Left ventricle myocardium inferior (tissue), 1 donor: Measurements from ENCODE around the gene BPIFA3. TPM values are rescaled to one million over a fixed set of nuclear protein-coding genes. Genes with fewer than 3 reads are reported as not detected.
A peak's percentile ranks its signal among the peaks of the same experiment; 100 is the strongest.

Experiments used
- DNase-seq: peaks from one replicate; pipeline ENCODE4 v3.0.0-alpha.2; 2020
- H3K27ac ChIP-seq: fragments of 200-600 bp; replicated peaks from 2 replicates; pipeline ENCODE4 v1.8.0; 2021
- H3K27me3 ChIP-seq: fragments of 200-600 bp; 2 replicates; pipeline ENCODE4 v1.8.0; 2021; ENCODE audit warnings: low read depth
- H3K36me3 ChIP-seq: fragments of 200-600 bp; 2 replicates; pipeline ENCODE4 v1.8.0; 2021
- H3K4me1 ChIP-seq: fragments of 200-600 bp; 2 replicates; pipeline ENCODE4 v1.8.0; 2021
- H3K4me3 ChIP-seq: fragments of 200-600 bp; 2 replicates; pipeline ENCODE4 v1.8.0; 2021; ENCODE audit warnings: mild to moderate bottlenecking, moderate library complexity
- H3K9me3 ChIP-seq: fragments of 200-600 bp; replicated peaks from 2 replicates; pipeline ENCODE4 v1.8.0; 2021
- intact Hi-C: fragments of 100-400 bp; cut with micrococcal nuclease; formaldehyde crosslinking; loops from one replicate; pipeline ENCODE4 v1.11.0; 2022
- long read RNA-seq: library from polyadenylated mRNA; unstranded; transcript quantifications from one replicate; pipeline ENCODE4 v2.0.0, GENCODE V29; 2021
- total RNA-seq: library from RNA; stranded (reverse); fragmentation: NEBNext Ultra II Directional; extraction: Animal tissue kit (Norgen Biotek cat#: 25700); gene quantifications from one replicate; pipeline ENCODE4 v1.2.1, GENCODE V29; 2021
- TF ChIP-seq, protein P1 (sequence below): fragments of 200-600 bp; IDR thresholded peaks from 2 replicates; pipeline ENCODE4 v1.8.0; 2021; ENCODE audit warnings: antibody characterized with exemption, mild to moderate bottlenecking, borderline replicate concordance
- donor health status: DM: no; HTN: yes; CAD: no; lungs with severe emphysema.

Gene BPIFA3
- total RNA-seq: not detected
- long read RNA-seq: 0 reads

DNA sequence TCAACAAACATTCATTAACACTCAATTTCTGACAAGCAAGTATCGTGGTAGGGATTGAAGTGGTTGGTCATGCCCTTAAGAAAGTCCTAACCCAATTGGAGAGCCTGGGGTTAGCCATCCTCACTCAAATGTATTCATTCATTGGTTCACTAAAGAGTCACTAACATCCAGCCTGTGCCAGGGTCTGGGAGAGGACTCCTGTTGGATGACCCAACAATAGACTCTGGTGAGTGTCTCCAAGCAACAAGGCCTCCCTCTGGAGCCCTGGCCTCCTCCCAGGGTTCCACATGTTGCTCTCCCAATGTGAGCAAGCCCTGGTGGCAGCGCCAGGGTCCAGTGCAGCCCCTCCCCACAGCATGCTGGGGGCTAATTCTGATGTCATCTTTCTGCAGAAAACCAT is at the start of gene BPIFA3:
Gene BPIFA3, plus strand, starts transcription at position 301 of the 400 bp plus-strand sequence. CDS start 185 bp downstream, outside the sequence.
- Histone ChIP-seq H3K27ac (no peak within 1 kb of the TSS), H3K9me3 (no peaks in the 10 kb centered on the region), H3K36me3 (no peaks in the 10 kb centered on the region), H3K4me1 (no peaks in the 10 kb centered on the region), H3K27me3 (peaks cover 91% of the 10 kb centered on the region), H3K4me3 (no peak within 1 kb of the TSS)
- DNase-seq: no peak
- intact Hi-C loops: loop anchor here (5.0 kb wide), 1 partner anchor 315 kb away; no protein-coding TSS in a partner anchor
- TF ChIP-seq, protein P1, sequence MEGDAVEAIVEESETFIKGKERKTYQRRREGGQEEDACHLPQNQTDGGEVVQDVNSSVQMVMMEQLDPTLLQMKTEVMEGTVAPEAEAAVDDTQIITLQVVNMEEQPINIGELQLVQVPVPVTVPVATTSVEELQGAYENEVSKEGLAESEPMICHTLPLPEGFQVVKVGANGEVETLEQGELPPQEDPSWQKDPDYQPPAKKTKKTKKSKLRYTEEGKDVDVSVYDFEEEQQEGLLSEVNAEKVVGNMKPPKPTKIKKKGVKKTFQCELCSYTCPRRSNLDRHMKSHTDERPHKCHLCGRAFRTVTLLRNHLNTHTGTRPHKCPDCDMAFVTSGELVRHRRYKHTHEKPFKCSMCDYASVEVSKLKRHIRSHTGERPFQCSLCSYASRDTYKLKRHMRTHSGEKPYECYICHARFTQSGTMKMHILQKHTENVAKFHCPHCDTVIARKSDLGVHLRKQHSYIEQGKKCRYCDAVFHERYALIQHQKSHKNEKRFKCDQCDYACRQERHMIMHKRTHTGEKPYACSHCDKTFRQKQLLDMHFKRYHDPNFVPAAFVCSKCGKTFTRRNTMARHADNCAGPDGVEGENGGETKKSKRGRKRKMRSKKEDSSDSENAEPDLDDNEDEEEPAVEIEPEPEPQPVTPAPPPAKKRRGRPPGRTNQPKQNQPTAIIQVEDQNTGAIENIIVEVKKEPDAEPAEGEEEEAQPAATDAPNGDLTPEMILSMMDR: no peak

GRCh38 chr20:33167859-33168258 is 49.3 kb upstream of the BPIFA3 start, which contains the start of gene BPIFA2:
Gene BPIFA2 (plus strand): TSS chr20:33168159. CDS start chr20:33169146, 987 bp downstream.
- no peak within 1 kb of the TSS for H3K27ac ChIP-seq
- H3K4me3 ChIP-seq: no peak within 1 kb of the TSS
- DNase-seq: no peak
- TF ChIP-seq, protein P1: no peak
- H3K36me3 ChIP-seq: no peaks in the 10 kb centered on the region
- peaks cover 44% of the 10 kb centered on the region for H3K27me3 ChIP-seq
- intact Hi-C loops: no loop called here
- H3K4me1 ChIP-seq: no peaks in the 10 kb centered on the region
- H3K9me3 ChIP-seq: peaks cover 39% of the 10 kb centered on the region

DNA sequence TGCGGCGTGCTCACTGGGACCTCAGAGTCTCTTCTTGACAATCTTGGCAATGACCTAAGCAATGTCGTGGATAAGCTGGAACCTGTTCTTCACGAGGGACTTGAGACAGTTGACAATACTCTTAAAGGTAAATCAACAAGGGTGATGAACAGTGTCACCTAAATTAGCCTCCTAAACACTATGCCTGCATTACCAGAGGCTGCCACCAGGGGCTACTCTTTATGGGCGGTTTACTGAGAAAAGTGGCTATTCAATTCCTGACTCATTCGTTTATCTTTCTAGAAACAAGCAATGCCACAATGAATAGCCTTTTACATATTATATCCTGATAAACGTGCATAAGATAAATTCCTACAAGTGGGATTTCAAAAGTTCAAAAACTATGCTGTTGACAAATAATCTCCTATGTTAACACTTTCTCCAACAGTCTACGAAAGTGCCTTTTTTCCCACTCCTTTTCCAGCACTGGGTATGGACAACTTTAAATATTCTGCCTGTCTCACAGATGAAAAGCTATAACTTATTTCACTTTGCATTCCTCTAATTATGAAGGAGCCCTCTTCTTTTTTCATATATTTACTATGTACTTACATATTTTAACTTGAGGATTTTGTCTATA is 47.9 kb upstream of the BPIFA3 start:
- intact Hi-C loops: no loop called here
- DNase-seq: no peak
- Histone ChIP-seq H3K4me3 (no peak overlapping the region), H3K4me1 (no peaks in the 10 kb centered on the region), H3K36me3 (no peaks in the 10 kb centered on the region), H3K9me3 (peaks cover 39% of the 10 kb centered on the region), H3K27me3 (peaks cover 38% of the 10 kb centered on the region), H3K27ac (no peak overlapping the region)
- TF ChIP-seq, protein P1: peak; percentile 34

GRCh38 chr20:33172781-33173180 is 44.4 kb upstream of the BPIFA3 start:
- Histone ChIP-seq H3K9me3 (peaks cover 39% of the 10 kb centered on the region), H3K36me3 (no peaks in the 10 kb centered on the region), H3K4me1 (no peaks in the 10 kb centered on the region), H3K27ac (no peak overlapping the region), H3K27me3 (peaks cover 18% of the 10 kb centered on the region), H3K4me3 (no peak overlapping the region)
- no peak for DNase-seq
- intact Hi-C loops: no loop called here
- TF ChIP-seq, protein P1: no peak

DNA sequence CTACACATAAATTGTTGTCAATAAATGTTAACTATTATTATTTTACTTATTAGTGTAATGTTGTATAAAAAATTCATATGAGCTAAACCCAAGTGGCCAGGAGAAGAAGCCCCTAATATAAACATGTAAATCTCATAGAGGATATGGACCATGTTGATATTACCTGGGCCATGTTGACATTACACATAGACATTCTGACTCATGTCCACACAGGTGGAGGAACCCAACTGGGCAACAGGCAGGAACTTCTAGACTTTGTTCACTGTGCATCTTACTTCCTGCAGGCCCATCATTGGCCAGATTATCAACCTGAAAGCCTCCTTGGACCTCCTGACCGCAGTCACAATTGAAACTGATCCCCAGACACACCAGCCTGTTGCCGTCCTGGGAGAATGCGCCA is 42.0 kb upstream of the BPIFA3 start:
- Histone ChIP-seq H3K27me3 (peaks cover 13% of the 10 kb centered on the region), H3K4me3 (no peak overlapping the region), H3K27ac (no peak overlapping the region), H3K9me3 (peaks cover 17% of the 10 kb centered on the region), H3K36me3 (no peaks in the 10 kb centered on the region), H3K4me1 (no peaks in the 10 kb centered on the region)
- no peak for DNase-seq
- TF ChIP-seq, protein P1: no peak
- intact Hi-C loops: no loop called here
